DND-41 (cell line): ENCODE measurements around the gene MTREX.

Source experiments
- ATAC-seq: fragments of 200-7000 bp; cut with Tn5 transposase; 3 replicates; pipeline ENCODE4 v1.9.1; 2021; ENCODE audit warnings: low read depth; ENCODE audit not compliant: insufficient read depth
- DNase-seq: peaks from one replicate; pipeline ENCODE4 v3.0.0-alpha.2; 2020
- H2AFZ ChIP-seq: 2 replicates; pipeline ENCODE4 v1.6.0; 2012; ENCODE audit warnings: low read depth, low read length
- H3K27ac ChIP-seq: 2 replicates; pipeline ENCODE4 v1.5.1; 2012; ENCODE audit warnings: low read length, inconsistent platforms
- H3K27me3 ChIP-seq: fragments of 200-600 bp; sonication (generic); 2 replicates; pipeline ENCODE4 v1.6.0; 2012; ENCODE audit warnings: low read length, mild to moderate bottlenecking, inconsistent platforms; ENCODE audit not compliant: insufficient read depth, poor library complexity
- H3K36me3 ChIP-seq: 2 replicates; pipeline ENCODE4 v1.5.1; 2012; ENCODE audit warnings: low read length, inconsistent platforms; ENCODE audit not compliant: insufficient read depth
- H3K4me1 ChIP-seq: 2 replicates; pipeline ENCODE4 v1.5.1; 2012; ENCODE audit warnings: mild to moderate bottlenecking, low read length; ENCODE audit not compliant: insufficient read depth
- H3K4me2 ChIP-seq: 2 replicates; pipeline ENCODE4 v1.6.0; 2012; ENCODE audit warnings: mild to moderate bottlenecking, moderate library complexity, low read length, inconsistent platforms; ENCODE audit not compliant: insufficient read depth
- H3K4me3 ChIP-seq, 2 experiments: fragments of 200-600 bp in 1 of 2; shearing (Covaris generic) in 1 of 2; 2 replicates each; pipeline ENCODE4 v1.5.1; 2012 to 2016; ENCODE audit warnings: inconsistent platforms in 2 of 2, low read length in 2 of 2, mild to moderate bottlenecking in 2 of 2, low read depth in 1 of 2, moderate library complexity in 1 of 2
- H3K79me2 ChIP-seq: 2 replicates; pipeline ENCODE4 v1.6.0; 2012; ENCODE audit warnings: low read length, inconsistent platforms; ENCODE audit not compliant: insufficient read depth
- H3K9ac ChIP-seq: 2 replicates; pipeline ENCODE4 v1.6.0; 2012; ENCODE audit warnings: low read depth, mild to moderate bottlenecking, inconsistent platforms, low read length, moderate library complexity
- H3K9me3 ChIP-seq: 2 replicates; pipeline ENCODE4 v1.5.1; 2012; ENCODE audit warnings: low read length, moderate library complexity, mild to moderate bottlenecking, inconsistent platforms; ENCODE audit not compliant: insufficient read depth, severe bottlenecking
- H4K20me1 ChIP-seq: 2 replicates; pipeline ENCODE4 v1.6.0; 2012; ENCODE audit warnings: low read length; ENCODE audit not compliant: insufficient read depth
- CTCF ChIP-seq: IDR thresholded peaks from 2 replicates; pipeline ENCODE4 v1.5.1; 2012; ENCODE audit warnings: borderline replicate concordance, low read length, moderate library complexity, mild to moderate bottlenecking; ENCODE audit not compliant: poor library complexity, severe bottlenecking; ENCODE audit errors: extremely low read depth
- EZH2 ChIP-seq: IDR thresholded peaks from 3 replicates; pipeline ENCODE4 v1.6.1; 2012; ENCODE audit warnings: borderline replicate concordance, low read depth, mild to moderate bottlenecking, moderate library complexity, low read length, inconsistent platforms; ENCODE audit not compliant: severe bottlenecking

MTREX gene

GRCh38 chr5:55338092-55338613 lies 30.4 kb downstream of the MTREX start:
- no peak overlapping the region for H2AFZ ChIP-seq
- H3K36me3 ChIP-seq = peaks cover 35% of the 10 kb centered on the region; the same call in 1 of the 2 replicates
- H3K4me2 ChIP-seq = no peak overlapping the region
- ATAC-seq (peak; percentile 66), DNase-seq (no peak)
- no peaks in the 10 kb centered on the region for H3K9me3 ChIP-seq
- no peak overlapping the region for H3K27ac ChIP-seq
- TF ChIP-seq CTCF (no peak), EZH2 (no peak)
- no peaks in the 10 kb centered on the region for H4K20me1 ChIP-seq
- no peak overlapping the region for H3K4me3 ChIP-seq
- no peak overlapping the region for H3K9ac ChIP-seq
- H3K4me1 ChIP-seq = peaks cover 4% of the 10 kb centered on the region; the same call in 1 of the 2 replicates
- peaks cover 38% of the 10 kb centered on the region for H3K79me2 ChIP-seq
- no peaks in the 10 kb centered on the region for H3K27me3 ChIP-seq

- Histone ChIP-seq H3K27ac (no peak overlapping the region), H3K36me3 (peaks cover 39% of the 10 kb centered on the region; the same call in 1 of the 2 replicates), H4K20me1 (no peaks in the 10 kb centered on the region), H3K4me3 (no peak overlapping the region), H3K27me3 (no peaks in the 10 kb centered on the region), H3K4me1 (peaks cover 4% of the 10 kb centered on the region; the same call in 1 of the 2 replicates), H2AFZ (no peak overlapping the region), H3K4me2 (no peak overlapping the region), H3K9ac (no peak overlapping the region), H3K79me2 (peaks cover 36% of the 10 kb centered on the region), H3K9me3 (no peaks in the 10 kb centered on the region)
- TF ChIP-seq CTCF = no peak
- no peak for TF ChIP-seq EZH2
- DNase-seq = no peak
- ATAC-seq = no peak
Measured at GRCh38 chr5:55338810-55339243, 31.0 kb downstream of the MTREX start.

- Histone ChIP-seq H4K20me1 (no peaks in the 10 kb centered on the region), H3K4me1 (peaks cover 3% of the 10 kb centered on the region; the same call in 1 of the 2 replicates), H3K27ac (no peak overlapping the region), H3K27me3 (no peaks in the 10 kb centered on the region), H3K9me3 (no peaks in the 10 kb centered on the region), H3K9ac (no peak overlapping the region), H3K4me3 (no peak overlapping the region), H3K79me2 (peaks cover 6% of the 10 kb centered on the region; the same call in 1 of the 2 replicates), H3K4me2 (no peak overlapping the region), H2AFZ (no peak overlapping the region), H3K36me3 (peaks cover 69% of the 10 kb centered on the region)
- TF ChIP-seq EZH2 (no peak), CTCF (no peak)
- DNase-seq (no peak), ATAC-seq (no peak)
Measured at GRCh38 chr5:55343107-55343506, 35.3 kb downstream of the MTREX start.

- Histone ChIP-seq H4K20me1 (no peaks in the 10 kb centered on the region), H3K27ac (no peak overlapping the region), H3K36me3 (peaks cover 74% of the 10 kb centered on the region), H3K79me2 (0 out of 2 replicates have a peak, but pooled peaks cover 3% of the 10 kb centered on the region), H3K9me3 (no peaks in the 10 kb centered on the region), H3K4me1 (no peaks in the 10 kb centered on the region), H3K4me3 (no peak overlapping the region), H3K27me3 (no peaks in the 10 kb centered on the region), H3K4me2 (no peak overlapping the region), H3K9ac (no peak overlapping the region), H2AFZ (no peak overlapping the region)
- no peak for TF ChIP-seq EZH2
- no peak for TF ChIP-seq CTCF
- ATAC-seq (no peak), DNase-seq (no peak)
Measured at GRCh38 chr5:55343609-55344008, 35.8 kb downstream of the MTREX start.
